Activated gamma-delta T cell (primary cell): ENCODE measurements around the gene C19orf12.

Source experiments
- DNase-seq: peaks from one replicate; lab custom pipeline; 2025; lab: John Stamatoyannopoulos, UW

The C19orf12 gene

DNA sequence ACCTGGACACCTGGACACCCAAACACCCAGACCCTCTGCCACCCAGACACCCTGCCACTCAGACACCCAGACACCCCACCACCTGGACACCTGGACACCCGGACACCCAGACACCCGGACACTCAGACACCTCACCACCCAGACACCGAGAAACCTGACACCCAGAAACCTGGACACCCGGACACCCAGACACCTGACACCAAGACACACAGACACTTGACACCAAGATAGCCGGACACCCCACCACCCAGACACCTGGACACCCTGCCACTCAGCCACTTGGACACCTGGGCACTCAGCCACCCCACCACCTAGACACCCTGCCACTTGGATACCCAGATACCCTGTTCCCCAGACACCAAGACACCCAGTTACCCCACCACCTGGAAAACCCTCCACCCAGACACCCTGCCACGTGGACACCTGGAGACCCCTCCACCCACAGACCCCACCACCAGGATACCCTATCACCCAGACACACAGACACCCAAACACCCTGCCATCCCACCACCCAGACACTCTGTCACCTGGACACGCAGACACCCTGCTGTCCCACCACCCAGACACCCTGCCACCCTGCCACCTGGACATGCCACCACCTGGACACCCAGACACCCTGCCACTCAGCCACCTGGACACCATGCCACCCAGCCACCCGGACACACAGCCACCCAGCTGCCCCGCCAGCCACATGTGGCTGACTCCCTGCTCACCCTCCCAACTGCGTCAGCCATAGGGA, 17.4 kb downstream of the C19orf12 start:
- DNase-seq = no peak

DNA sequence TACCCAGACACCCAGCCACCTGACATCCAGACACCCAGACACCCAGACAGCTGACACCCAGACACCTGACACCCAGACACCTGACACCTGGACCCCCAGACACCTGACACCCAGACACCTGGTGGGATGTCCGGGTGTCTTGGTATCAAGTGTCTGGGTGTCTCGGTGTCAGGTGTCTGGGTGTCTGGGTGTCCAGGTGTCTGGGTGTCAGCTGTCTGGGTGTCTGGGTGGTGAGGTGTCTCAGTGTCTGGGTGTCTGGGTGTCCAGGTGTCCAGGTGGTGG, 18.6 kb downstream of the C19orf12 start:
- no peak for DNase-seq

DNA sequence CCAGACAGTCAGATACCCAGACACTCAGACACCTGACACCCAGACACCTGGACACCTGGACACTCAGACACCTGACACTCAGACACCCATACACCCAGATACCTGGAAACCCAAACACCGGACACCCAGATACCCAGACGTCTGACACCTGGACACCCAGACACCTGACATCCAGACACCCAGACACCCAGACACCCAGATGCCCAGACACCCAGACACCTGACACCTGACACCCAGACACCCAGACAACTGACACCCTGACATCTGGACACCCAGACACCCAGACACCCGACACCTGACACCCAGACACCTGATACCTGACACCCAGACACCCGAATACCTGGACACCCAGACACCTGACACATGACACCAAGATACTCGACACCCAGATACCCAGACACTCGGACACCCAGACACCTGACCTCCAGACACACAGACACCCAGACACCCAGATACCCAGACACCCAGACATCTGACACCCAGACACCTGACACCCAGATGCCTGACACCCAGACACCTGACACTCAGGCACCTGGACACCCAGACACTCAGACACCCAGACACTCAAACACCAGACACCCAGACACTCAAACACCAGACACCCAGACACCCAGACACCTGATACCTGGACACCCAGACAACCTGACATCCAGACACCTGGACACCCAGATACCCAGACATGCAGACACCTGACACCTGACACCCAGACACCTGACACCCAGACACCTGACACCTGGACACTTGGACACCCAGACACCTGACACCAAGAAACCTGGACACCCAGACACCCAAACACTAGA, 19.1 kb downstream of the C19orf12 start:
- no peak for DNase-seq

DNA sequence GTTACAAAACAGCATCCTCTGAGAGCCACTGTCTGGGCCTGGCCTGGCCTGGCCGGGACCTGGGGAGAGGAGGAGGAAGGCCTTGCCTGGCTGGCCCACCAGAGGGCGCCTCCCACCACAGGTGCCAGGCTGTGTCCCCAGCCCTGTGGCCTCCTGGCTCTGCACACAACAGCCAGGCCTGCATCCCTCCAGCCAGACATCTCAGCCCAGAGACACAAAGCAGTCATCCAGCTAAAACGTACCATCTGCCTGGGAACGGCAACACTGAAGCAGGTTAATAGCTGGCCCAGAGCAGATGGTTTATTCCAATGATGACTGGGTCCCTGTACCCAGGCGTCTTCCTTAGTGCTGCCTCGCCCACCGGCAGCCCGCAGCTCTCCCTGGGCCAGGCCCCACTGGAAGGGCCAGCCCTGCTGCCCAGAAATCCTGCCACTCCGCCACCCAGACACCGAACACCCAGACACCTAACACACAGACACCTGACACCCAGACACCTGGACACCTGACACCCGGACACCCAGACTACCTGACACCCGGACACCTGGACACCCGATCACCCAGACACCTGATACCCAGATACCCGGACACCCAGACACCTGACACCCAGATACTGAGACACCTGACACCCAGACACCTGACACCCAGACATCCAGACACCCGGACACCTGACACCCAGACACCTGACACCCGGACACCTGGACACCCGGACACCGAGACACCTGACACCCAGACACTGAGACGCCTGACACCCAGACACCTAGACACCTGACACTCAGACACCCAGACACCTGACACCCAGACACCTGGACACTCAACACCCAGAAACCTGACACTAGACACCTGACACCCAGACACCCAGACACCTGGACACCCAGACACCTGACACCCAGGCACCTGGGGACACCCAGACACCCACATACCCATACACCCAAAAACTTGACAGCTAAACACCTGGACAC, 20.1 kb downstream of the C19orf12 start:
- DNase-seq = peak; percentile 58

DNA sequence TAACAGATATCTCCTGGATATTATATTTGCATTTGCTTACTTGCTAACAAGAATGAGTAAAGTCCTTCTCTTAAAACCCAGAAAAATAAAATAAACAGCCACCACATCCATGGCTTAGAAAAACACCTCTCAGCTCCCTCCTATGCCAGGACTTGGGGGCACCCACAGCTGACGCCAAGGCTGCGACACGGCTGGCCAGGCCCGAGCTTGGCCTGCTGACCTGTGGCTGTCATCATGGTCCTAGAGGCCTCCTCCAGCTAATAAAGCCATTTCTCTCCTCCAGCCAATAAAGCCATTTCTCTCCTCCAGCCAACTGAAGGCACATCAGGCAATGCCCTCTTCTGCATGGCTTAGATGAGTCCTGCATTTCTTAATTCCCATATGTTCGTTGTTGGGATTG, 20.9 kb downstream of the C19orf12 start:
- no peak for DNase-seq

DNA sequence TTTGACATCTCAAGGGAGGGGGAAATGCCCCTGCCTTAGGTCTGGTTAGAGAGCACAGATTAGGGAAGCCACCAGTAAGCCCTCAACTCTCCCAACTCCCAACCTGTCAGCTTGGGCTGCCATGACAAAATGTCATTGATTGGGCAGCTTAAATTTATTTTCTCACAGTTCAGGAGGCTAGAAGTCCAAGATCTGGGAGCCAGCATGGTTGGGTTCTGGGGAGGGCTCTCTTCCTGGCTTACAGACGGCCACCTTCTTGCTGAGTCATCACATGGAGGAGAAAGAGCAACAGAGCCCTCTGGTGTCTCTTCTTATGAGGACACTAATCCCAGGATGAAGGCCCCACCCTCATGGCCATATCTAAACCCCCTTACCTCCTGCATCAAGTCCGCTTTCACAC, 24.2 kb downstream of the C19orf12 start:
- DNase-seq = no peak

DNA sequence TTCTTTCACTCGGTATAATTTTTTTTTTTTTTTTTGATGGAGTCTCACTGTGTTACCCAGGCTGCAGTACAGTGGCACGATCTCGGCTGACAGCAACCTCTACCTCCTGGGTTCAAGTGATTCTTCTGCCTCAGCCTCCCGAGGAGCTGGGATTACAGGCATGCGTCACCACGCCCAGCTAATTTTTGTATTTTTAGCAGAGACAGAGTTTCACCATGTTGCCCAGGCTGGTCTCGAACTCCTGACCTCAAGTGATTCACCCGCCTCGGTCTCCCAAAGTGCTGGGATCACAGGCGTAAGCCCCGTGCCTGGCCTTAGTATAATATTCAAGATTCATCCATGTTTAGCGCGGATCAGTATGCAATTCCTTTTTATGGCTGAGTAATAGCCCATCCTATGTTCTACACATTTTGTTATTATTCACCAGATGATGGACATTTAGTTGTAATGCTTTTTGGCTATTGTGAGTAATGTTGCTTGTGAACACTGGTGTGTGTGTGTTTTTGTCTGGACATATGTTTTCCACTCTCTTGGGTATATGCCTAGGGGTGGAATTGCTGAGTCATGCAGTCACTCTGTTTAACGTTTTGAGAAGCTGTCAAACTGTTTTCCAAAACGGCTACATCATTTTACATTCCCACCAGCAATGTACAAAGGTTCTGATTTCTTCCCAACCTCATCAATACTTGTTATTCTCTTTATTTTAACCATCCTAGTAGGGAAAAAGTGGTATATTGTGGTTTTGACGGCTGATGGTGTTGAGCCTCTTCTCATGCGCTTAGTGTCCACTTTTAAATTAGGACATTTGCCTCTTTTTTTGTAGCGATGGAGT, 26.9 kb downstream of the C19orf12 start:
- DNase-seq = no peak

DNA sequence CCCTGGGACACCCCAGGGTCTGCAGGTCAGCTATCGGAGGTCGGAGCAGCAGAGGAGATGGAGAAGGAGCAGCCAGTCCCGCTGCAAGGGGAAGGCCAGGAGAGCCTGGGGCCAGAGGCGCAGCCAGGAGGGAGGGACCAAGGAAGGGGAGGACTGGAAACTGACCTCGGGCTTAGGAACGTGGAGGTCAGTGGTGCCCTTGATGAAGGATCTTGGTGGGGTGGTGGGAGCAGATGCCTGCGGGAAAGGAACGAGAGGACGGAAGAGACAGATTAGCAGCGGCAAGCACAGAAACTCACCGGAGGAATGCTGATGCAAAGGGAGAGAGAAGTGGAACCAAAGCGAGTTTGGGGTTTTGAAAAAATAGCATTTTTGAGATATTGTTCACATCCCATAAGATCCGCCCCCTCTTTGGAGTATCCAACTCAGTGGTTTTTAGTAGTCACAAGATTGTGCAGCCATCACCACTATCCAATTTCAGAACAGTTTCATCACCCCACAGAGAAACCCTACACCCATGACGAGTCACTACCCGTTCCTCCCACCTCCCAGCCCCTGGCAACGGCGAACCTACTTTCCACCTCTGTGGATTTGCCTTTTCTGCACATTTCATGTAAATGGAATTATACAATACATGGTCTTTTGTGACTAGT, 27.7 kb downstream of the C19orf12 start:
- no peak for DNase-seq

DNA sequence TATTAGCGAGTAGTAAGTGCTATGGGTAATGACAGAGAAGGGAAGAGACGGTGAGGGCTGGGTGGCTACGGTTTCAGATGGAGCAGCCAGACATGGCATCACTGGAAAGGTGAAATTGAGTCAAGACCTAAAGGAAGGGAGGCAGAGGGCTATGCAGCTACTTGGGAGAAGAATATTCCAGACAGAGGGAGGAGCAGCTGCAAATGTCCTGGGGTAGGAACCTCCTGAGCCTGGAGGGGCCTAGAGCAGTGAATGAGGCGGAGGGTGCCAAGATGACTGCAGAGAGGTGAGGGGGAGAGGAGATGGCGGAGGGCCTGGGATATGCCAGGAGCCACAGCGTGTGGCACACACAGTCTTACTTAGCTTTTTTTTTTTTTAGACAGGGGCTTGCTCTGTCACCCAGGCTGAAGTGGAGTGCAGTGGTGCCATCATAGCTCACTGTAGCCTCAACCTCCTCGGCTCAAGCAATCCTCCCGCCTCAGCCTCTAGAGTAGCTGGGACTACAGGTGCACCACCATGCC, 28.7 kb downstream of the C19orf12 start:
- DNase-seq = no peak

DNA sequence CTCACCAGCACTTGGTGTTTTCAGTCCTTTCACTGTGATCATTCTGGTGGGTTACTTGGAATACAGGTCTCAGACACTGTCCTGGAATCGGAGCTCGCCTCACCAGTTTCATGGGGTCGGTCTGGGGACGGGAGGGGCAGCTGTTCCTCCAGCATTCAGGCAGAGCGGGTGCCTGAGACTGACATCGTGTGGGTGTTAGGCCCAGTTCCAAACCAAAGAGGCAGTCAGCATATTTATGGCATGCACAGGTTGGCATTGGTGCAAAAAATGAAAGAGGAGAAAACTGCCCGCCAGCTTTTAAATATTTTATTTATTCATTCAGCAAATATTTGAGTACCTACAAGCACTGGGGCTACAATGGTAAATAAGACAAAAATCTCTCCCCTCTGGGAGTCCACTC, 29.7 kb downstream of the C19orf12 start:
- no peak for DNase-seq

DNA sequence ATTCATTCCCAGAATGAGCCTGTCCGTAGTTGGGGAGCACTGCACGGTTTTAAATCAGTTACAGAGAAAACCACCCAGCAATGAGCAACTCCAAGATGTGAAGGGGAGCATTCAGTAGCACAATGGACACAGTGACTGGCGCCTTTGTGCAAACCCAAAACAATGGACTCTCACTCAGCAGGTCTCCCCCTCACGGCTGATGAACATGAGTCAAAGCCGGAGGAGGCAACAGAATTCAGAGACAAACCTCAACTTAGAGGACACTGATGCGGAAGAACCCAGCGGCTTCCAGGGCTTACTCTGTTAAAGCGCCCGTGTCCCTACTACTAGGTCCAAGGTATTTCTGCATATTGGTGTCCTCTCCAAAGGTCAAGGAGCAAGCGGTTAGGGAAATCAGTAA, 32.1 kb downstream of the C19orf12 start:
- no peak for DNase-seq

DNA sequence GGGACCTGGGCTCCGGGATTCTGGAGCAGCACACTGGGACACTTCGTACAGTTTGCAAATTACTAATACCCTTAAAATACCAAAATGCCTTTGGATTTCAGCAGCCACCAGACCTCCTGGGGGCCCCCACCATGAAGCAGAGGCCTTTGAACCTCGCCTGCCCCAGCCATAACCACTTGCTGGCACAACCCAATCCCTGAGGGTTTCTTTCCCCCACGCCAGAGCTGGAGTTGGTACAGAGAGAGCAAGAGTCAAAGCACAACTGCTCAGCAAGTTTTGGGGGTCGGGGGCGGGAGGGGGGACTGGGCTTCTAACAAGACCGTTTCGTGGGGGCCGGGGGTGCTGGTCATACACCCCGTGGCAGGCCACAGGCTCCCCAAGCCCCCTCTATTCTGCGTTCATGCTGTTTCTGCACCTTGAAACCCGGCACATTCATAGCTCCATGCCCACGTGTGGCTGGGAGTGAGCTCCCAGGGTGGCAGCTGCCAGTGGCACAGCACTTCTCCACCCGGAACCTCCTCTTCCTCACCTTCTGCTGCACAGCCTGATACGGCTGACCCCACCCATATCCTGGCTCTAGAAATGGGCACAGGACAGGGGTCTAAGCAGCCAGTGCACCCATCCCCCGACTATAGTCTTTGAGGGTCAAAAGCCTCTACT, 32.7 kb downstream of the C19orf12 start:
- no peak for DNase-seq

DNA sequence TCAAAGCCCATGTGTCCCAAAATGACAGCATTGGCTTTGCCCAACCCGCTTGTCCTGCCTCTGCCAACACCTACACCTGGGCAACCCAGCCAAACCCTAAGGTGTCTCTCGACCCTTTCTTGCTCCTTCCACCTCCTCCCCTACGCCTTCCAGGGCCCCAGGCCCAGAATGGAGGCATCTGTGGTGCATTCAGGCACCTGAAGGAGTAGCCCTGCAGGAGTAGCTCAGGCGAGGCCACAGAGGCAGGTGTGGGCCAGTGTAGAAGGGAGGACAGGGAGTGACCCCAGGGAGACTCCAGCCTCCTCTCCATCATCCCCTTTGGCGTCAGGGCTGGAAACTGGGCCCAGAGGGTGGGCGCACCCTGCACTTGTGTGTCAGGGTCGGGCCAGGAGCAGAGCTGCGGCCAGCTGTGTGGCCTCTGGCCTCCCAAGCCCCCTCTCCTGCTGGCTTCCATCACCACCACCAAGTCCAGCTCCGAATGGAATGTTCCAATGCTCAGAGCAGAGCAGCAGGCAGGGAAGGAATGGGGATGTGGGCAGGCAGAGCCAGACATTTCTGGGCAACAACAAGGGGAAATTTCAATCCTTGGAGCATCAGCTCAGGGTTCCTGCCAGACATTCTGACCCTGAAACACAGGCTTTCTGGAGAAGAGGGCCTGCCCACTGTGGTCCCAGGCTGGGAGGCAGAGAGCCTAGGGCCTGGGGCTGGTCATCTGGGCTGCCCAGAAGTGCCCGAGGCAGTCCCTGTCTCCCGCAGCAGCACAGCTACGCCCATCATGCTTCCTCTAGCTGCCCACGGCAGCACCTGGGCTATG, 33.4 kb downstream of the C19orf12 start:
- DNase-seq = no peak

DNA sequence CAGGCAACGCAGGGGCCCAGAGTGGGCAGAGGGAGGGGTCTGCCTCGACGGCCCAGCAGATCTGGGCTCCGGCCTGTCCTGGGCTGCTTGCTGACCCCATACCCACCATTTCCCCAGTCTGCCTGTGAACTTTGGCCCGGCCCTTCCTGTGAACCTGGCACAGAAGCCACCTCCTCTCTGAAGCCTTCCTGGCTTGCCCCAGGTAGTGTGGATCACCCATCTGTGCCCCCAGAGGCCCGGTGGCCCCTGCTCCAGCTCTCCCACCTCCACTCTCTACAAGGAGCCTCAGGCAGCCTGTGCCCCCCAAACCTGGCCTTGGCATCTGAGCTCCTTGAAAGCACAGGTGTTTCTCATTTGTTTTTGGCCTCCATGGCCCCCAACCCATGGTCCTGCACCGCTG, 34.1 kb downstream of the C19orf12 start:
- no peak for DNase-seq

DNA sequence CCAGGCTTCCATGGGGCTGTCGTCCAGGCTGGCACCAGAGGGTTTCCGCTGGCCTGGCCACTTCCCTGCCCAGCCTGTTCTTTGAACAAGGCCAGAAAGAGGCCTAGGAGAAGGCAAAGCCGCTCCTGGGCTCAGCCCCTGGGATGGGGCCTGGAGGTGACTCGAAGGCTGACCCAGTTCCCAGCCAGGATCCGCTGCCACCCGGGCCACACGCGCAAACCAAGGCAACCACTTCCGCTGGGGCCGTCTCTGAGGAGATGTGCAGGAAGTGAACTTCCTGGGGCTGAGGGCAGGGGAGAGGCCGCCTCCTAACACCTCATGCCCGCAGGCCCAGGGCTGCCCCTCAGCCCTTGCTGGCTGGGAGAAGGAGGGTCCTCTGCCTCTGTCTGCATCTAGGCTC, 34.6 kb downstream of the C19orf12 start:
- DNase-seq = peak; percentile 85

DNA sequence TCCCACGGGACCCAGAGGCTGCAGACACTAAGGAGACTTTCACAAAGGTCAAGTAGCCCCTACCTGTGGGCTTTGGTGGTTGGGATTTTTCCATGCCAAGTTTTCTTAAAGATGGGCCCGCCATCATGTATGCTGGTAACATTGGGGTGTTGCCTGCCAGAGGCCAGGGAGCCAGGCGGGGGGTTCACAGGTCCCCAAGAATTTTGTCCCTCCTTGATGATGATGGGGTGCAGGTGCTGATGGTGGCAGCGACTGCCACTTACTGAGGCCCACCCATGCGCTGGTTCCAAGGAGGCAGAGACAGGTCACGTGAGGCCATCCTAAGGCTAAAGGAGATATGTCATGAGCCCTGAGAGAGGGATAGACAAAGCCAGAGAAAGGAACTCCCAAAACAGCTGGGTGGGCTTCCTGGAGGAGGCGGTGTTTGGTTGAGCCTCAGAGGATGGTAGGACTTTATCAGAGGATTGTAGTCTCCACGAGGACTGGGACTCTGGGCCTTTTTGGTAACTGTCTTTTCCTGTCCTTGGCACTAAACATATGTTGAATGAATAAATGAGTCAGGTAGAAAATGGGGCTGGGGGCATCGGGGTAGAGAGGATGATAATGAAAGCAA, 35.4 kb downstream of the C19orf12 start:
- no peak for DNase-seq

DNA sequence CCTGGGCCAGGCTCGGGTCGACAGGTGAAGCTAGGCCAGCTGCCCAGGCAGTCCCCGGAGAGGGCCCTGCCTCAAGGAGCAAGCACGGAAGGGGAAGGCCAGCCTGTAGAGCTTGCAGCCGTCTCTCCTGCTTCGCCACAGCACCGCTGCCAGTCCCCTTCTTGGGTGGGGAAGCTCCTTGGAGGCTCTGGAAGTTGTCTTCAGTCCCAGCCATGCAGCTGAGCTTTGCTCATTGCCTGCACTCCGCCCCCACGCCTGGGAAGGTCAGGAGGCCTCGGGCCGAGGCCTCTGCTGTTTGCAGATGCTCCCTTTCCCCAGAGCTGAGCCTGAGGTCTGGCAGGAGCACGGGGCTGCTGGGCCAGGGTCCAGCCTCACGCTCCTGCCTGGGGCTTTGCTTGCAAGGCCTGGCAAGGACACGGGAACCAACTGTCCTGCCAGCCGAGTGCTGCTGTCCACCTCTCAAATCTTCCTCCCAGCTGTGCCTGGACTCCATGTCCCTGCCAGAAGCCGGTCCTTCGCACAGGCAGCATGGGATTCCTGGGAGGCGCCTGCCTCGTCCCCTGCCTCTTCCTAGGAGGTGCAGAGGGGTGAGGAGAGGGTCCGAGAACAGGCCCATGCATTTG, 36.5 kb downstream of the C19orf12 start:
- no peak for DNase-seq

DNA sequence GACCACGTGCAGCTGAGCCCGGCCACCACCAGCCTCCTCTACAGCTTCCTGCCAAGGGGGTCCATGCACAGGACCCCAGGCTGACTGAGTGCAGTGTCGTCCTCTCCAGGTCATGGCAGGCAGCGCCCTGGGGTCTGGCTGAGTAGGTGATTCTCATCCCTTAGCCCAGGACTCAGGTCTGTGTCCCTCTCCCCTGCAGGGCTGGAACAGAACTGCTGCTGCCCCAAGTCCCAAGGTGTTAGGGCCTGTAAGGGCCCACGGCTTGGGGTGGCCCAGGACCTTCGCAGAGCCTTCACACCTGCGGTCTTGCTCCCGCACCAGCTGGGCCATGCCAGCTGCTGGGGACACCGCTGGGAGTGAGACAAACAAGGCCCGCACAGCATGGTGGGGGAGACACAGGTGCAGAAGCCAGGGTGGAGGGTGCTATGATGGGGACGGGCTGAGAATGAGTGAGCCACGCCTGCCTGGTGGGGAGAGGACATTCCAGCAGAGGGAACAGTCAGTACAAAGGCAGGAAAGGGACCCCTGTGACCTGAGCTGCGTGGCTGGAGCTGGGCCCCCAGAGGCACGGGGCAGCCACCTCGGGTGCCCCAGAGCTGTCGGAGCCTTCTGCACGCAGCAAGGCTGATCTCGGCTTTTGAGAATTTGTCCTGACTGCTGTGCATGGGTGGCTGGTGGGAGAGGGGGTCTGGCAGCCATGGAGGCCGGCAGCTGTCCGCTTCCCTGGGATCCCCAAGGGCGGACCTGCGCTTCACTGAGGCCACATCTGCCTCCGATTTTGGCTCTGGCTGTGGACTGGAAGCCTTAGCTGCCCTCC, 37.9 kb downstream of the C19orf12 start:
- no peak for DNase-seq
